ENCODE measurements around the gene C1QTNF1. TPM values are rescaled to one million over a fixed set of nuclear protein-coding genes. Genes with fewer than 3 reads are reported as not detected.

Gene C1QTNF1
- total RNA-seq, 5 donors from 2014 or later (not counting 1 experiment from before 2014, with no cell fraction given) = 0.10 to 0.57 (median 0.26) TPM; not detected in 1

DNA sequence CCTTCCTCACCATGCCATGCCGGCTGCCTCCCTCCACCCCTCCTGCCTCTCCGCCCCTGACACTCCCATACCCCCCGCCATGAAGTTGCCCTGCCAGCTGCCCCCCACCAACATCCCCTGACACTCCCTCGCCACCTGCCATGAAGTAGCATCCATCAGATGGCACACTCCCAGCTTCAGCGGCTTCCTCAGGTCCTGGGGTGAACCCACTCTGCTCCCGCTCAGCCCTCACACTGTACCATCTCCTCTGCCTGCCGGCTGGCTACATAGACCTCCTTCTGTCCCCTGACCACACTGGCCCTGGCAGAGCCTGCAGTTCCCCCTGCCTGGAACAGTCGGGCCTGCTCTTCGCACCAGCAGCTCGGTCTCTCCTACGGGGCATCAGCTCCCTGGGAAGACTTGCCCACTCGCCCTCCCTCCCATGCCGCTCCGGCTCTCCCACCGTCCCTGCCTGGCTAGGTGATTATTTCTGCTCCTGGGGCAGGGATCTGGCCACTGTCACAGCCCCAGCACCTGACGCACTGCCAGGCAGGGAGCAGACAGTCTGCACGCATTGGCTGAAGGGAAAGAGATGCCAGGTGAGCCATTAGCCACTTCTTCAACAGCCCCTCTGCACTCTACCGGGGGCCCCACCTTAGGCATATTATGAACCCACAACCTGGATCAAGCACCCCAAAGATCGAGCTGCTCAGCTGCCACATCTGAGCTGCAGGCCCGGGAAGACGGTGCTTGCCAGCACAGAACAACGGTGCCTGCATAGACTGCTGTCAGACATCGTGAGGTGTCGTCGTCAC, 23.4 kb upstream of the C1QTNF1 start:
- Mint-ChIP-seq H3K27ac (no peak overlapping the region), H3K27me3 (no peaks in the 10 kb centered on the region), H3K9me3 (no peaks in the 10 kb centered on the region), H3K4me1 (peaks cover 19 to 30% (median 24%) of the 10 kb centered on the region in 3 donors), H3K4me3 (no peak overlapping the region), H3K36me3 (peaks cover 27% of the 10 kb centered on the region)
- peaks cover 0 to 54% of the 10 kb centered on the region in 2 donors for H3K36me3 ChIP-seq (ENCODE audit: control insufficient read depth in 2 of 2, extremely low read depth in 1 of 2, insufficient read depth in 1 of 2, low read length in 1 of 2)
- ATAC-seq (replicated peaks in 1 of 4) (no peak), DNase-seq (no peak)
- H3K4me1 ChIP-seq (ENCODE audit: control insufficient read depth in 1 of 2, extremely low read depth in 1 of 2, insufficient read depth in 2 of 2, low read length in 2 of 2) = peaks cover 6 to 13% of the 10 kb centered on the region in 2 experiments
- H3K27me3 ChIP-seq (replicated peaks in 1 of 2; ENCODE audit: control insufficient read depth in 2 of 2, extremely low read depth in 1 of 2, insufficient read depth in 2 of 2, low read length in 1 of 2) = no peaks in the 10 kb centered on the region
- ChIA-PET POLR2A (no interaction called here), CTCF (no interaction called here)
- no peaks in the 10 kb centered on the region for H3K9me3 ChIP-seq
- H3K27ac ChIP-seq (ENCODE audit: low read length) = no peak overlapping the region
- no peak overlapping the region for H3K4me3 ChIP-seq (ENCODE audit: control insufficient read depth in 1 of 2, extremely low read depth in 1 of 2, low read length in 1 of 2)
- 96% methylated on average over 24 of the region's 25 CpGs for WGBS (ENCODE audit: insufficient coverage)

DNA sequence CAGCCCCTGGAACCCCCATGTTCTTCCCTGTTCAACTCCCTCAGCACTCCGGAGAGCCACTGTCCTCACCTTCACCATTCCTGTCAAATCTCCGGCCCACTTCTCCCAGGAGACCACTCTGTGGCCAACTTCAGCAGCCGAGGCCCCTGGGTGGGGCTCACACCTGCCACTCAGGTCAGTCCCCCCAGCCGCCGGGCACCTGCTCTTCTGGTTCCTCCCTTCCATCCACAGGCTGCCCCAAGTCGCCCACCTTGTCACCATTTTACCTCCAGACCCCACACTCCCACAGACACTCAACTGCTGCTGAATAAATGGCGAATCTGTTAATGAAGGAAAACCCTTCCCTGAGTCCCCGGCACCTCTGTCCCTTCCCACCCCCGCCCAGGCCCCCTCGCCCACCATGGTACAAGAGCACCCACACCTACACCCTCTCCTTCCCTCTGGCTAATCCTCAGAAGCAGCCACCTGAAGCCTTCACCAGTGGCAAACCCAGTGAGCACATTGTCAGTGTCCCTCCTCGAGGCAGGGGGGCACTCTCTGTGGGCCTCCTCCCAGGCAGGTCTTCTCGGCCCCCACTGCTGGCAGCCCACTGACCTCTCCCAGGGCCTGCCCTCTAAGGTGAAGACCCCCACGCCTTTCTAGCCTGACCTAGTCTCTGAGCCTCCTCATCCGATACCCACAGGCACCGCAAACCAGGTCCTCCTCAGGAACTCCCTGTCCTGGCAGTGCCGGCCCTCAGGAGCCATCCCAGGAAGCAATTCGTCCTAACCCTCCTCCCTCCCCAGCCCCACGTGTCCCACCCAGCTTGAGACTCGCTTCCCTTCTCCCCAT, 22.6 kb upstream of the C1QTNF1 start:
- ChIA-PET POLR2A (interaction anchor here in 1 of 2 donors (0.6 kb wide), 1 partner anchor 732 kb away, joined by 5 read pairs; no protein-coding TSS in a partner anchor), CTCF (interaction anchor here in 1 of 2 donors (0.7 kb wide), 1 partner anchor 10 kb away, joined by 8 read pairs; no protein-coding TSS in a partner anchor)
- Histone ChIP-seq H3K27me3 (replicated peaks in 1 of 2; ENCODE audit: control insufficient read depth in 2 of 2, extremely low read depth in 1 of 2, insufficient read depth in 2 of 2, low read length in 1 of 2) (no peaks in the 10 kb centered on the region), H3K4me1 (ENCODE audit: control insufficient read depth in 1 of 2, extremely low read depth in 1 of 2, insufficient read depth in 2 of 2, low read length in 2 of 2) (peaks cover 12 to 21% of the 10 kb centered on the region in 2 experiments), H3K36me3 (ENCODE audit: control insufficient read depth in 2 of 2, extremely low read depth in 1 of 2, insufficient read depth in 1 of 2, low read length in 1 of 2) (peaks cover 0 to 46% of the 10 kb centered on the region in 2 donors), H3K27ac (ENCODE audit: low read length) (no peak overlapping the region), H3K9me3 (no peaks in the 10 kb centered on the region), H3K4me3 (ENCODE audit: control insufficient read depth in 1 of 2, extremely low read depth in 1 of 2, low read length in 1 of 2) (no peak overlapping the region)
- Mint-ChIP-seq H3K27me3 (no peaks in the 10 kb centered on the region), H3K36me3 (peaks cover 24% of the 10 kb centered on the region), H3K27ac (peak overlapping the region in 1 of 2 donors; percentile 39), H3K9me3 (no peaks in the 10 kb centered on the region), H3K4me1 (peaks cover 27 to 38% (median 33%) of the 10 kb centered on the region in 3 donors), H3K4me3 (no peak overlapping the region)
- 97% methylated on average over 16 of the region's 19 CpGs for WGBS (ENCODE audit: insufficient coverage)
- no peak for DNase-seq
- no peak for ATAC-seq (replicated peaks in 1 of 4)

DNA sequence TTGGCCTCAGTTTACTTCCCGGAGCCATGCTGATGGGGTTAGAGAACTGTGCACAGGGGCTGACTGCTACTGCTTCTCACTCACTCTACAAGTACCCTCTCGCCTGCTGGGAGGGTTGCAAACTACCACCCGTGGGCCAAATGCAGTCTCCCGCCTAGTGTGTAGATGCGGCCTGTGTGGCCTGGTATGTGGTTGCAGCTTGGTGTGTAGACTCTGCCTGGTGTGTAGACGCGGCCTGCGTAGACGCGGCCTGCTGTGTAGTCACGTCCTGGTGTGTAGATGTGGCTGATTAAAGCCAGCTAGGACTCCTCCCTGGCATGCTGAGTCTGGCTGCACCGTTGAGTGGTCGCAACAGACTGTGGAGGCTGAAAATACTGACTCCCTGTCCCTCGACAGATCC, 21.7 kb upstream of the C1QTNF1 start:
- ATAC-seq (replicated peaks in 1 of 4) (no peak), DNase-seq (no peak)
- WGBS (ENCODE audit: insufficient coverage) = 78% methylated on average over 1 of the region's 14 CpGs
- Histone ChIP-seq H3K27me3 (replicated peaks in 1 of 2; ENCODE audit: control insufficient read depth in 2 of 2, extremely low read depth in 1 of 2, insufficient read depth in 2 of 2, low read length in 1 of 2) (no peaks in the 10 kb centered on the region), H3K4me1 (ENCODE audit: control insufficient read depth in 1 of 2, extremely low read depth in 1 of 2, insufficient read depth in 2 of 2, low read length in 2 of 2) (peaks cover 14 to 29% of the 10 kb centered on the region in 2 experiments), H3K9me3 (no peaks in the 10 kb centered on the region), H3K27ac (ENCODE audit: low read length) (no peak overlapping the region), H3K36me3 (ENCODE audit: control insufficient read depth in 2 of 2, extremely low read depth in 1 of 2, insufficient read depth in 1 of 2, low read length in 1 of 2) (peaks cover 0 to 37% of the 10 kb centered on the region in 2 donors), H3K4me3 (ENCODE audit: control insufficient read depth in 1 of 2, extremely low read depth in 1 of 2, low read length in 1 of 2) (no peak overlapping the region)
- ChIA-PET POLR2A (interaction anchor here in 1 of 2 donors (0.6 kb wide), 1 partner anchor 731 kb away, joined by 5 read pairs; no protein-coding TSS in a partner anchor), CTCF (interaction anchor here in 1 of 2 donors (0.7 kb wide), 1 partner anchor 11 kb away, joined by 8 read pairs; no protein-coding TSS in a partner anchor)
- no peaks in the 10 kb centered on the region for H3K9me3 Mint-ChIP-seq
- H3K27me3 Mint-ChIP-seq = no peaks in the 10 kb centered on the region
- H3K27ac Mint-ChIP-seq = peak overlapping the region in 1 of 2 donors; percentile 52
- no peak overlapping the region for H3K4me3 Mint-ChIP-seq
- peaks cover 16% of the 10 kb centered on the region for H3K36me3 Mint-ChIP-seq
- peaks cover 36 to 47% (median 41%) of the 10 kb centered on the region in 3 donors for H3K4me1 Mint-ChIP-seq

DNA sequence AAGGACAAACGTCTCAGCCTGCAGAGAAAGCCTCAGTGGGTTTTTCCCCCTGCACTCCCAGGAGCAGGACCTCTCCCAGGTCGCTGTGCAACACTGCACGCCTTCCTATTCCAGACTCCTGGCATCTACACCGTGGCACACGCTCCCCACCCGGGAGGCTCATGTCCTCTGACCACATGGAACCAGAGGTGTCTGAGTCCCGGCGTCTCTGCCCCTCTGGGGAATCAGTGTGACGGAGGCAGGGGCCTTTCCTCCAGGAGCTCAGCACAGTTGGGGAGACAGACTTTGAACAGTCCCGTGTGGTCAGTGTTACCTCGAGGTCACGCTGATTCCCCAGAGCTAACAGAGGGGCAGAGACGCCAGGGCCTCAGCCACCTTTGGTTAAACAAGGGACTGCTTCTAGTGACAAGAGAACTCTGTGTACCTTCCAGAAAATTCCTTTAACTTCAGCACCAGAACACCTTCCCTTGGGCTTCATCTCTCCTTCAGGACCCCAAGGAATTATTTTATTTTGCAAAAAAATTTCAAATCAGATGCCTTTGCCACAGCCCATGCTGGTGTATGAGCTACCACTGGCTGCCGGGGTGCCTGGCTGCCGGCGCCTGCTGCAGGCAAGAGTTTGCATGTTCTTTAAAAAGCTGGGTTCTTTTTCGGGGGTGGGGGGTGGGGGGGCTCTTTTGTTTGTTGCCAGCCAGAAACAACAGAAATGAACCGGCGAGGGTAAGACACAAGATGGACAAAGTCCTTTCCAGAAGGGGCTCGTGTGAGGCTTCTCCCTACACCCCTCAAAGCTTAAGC, 21.0 kb upstream of the C1QTNF1 start:
- Histone ChIP-seq H3K4me1 (ENCODE audit: control insufficient read depth in 1 of 2, extremely low read depth in 1 of 2, insufficient read depth in 2 of 2, low read length in 2 of 2) (peaks cover 14 to 36% of the 10 kb centered on the region in 2 experiments), H3K36me3 (ENCODE audit: control insufficient read depth in 2 of 2, extremely low read depth in 1 of 2, insufficient read depth in 1 of 2, low read length in 1 of 2) (peaks cover 0 to 30% of the 10 kb centered on the region in 2 donors), H3K27me3 (replicated peaks in 1 of 2; ENCODE audit: control insufficient read depth in 2 of 2, extremely low read depth in 1 of 2, insufficient read depth in 2 of 2, low read length in 1 of 2) (no peaks in the 10 kb centered on the region), H3K9me3 (no peaks in the 10 kb centered on the region), H3K27ac (ENCODE audit: low read length) (no peak overlapping the region), H3K4me3 (ENCODE audit: control insufficient read depth in 1 of 2, extremely low read depth in 1 of 2, low read length in 1 of 2) (no peak overlapping the region)
- Mint-ChIP-seq H3K27ac (peak overlapping the region in 1 of 2 donors; percentile 52), H3K36me3 (peaks cover 12% of the 10 kb centered on the region), H3K27me3 (no peaks in the 10 kb centered on the region), H3K4me3 (no peak overlapping the region), H3K4me1 (peaks cover 43 to 54% (median 48%) of the 10 kb centered on the region in 3 donors), H3K9me3 (no peaks in the 10 kb centered on the region)
- POLR2A ChIA-PET = interaction anchor here in 1 of 2 donors (0.6 kb wide), 1 partner anchor 651 kb away, joined by 6 read pairs; no protein-coding TSS in a partner anchor
- WGBS (ENCODE audit: insufficient coverage) = 91% methylated on average over 12 of the region's 20 CpGs
- CTCF ChIA-PET = no interaction called here
- ATAC-seq (replicated peaks in 1 of 4) (no peak), DNase-seq (no peak)

DNA sequence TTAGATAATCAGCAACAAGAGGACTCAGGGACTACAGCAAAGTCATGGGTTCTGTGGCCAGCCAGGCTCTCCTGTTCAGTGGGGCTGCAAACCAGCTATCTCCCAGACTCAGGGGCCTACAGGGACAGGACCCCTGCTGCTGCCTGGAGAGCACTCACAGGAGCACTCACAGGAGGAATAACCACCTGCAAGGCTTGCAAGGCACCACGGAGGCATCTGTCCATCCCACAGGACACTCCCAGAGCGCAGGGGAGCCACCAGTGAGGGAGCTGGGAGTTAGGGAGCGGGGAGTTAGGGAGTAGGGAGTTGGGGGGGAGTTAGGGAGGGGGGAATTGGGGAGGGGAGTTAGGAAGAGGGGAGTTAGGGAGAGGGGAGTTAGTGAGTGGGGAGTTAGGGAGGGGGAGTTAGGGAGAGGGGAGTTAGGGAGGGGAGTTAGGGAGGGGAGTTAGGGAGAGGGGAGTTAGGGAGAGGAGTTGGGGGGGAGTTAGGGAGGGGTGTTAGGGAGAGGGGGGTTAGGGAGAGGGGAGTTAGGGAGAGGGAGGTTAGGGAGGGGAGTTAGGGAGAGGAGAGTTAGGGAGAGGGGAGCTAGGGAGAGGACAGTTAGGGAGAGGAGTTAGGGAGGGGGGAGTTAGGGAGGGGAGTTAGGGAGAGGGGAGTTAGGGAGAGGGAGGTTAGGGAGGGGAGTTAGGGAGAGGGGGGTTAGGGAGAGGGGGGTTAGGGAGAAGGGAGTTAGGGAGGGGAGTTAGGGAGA, 20.1 kb upstream of the C1QTNF1 start:
- Histone ChIP-seq H3K27ac (ENCODE audit: low read length) (no peak overlapping the region), H3K4me1 (ENCODE audit: control insufficient read depth in 1 of 2, extremely low read depth in 1 of 2, insufficient read depth in 2 of 2, low read length in 2 of 2) (peaks cover 20 to 44% of the 10 kb centered on the region in 2 experiments), H3K4me3 (ENCODE audit: control insufficient read depth in 1 of 2, extremely low read depth in 1 of 2, low read length in 1 of 2) (no peak overlapping the region), H3K36me3 (ENCODE audit: control insufficient read depth in 2 of 2, extremely low read depth in 1 of 2, insufficient read depth in 1 of 2, low read length in 1 of 2) (peaks cover 0 to 29% of the 10 kb centered on the region in 2 donors), H3K9me3 (no peaks in the 10 kb centered on the region), H3K27me3 (replicated peaks in 1 of 2; ENCODE audit: control insufficient read depth in 2 of 2, extremely low read depth in 1 of 2, insufficient read depth in 2 of 2, low read length in 1 of 2) (no peaks in the 10 kb centered on the region)
- ChIA-PET POLR2A (no interaction called here), CTCF (no interaction called here)
- Mint-ChIP-seq H3K36me3 (peaks cover 11% of the 10 kb centered on the region), H3K27ac (peak overlapping the region in 1 of 2 donors; percentile 34), H3K27me3 (no peaks in the 10 kb centered on the region), H3K4me1 (peaks cover 51 to 63% (median 57%) of the 10 kb centered on the region in 3 donors), H3K9me3 (no peaks in the 10 kb centered on the region), H3K4me3 (no peak overlapping the region)
- WGBS (ENCODE audit: insufficient coverage) = 100% methylated on average over 2 of the region's 3 CpGs
- ATAC-seq (replicated peaks in 1 of 4) = no peak
- DNase-seq = no peak

Data from T-cell (primary cell).